CD4-positive, alpha-beta T cell treated with Interleukin-21 for 1 hour (primary cell): ENCODE data around the gene ZNF417.
"Not testable (repeated sequence)": the region's sequence is repeated elsewhere in the genome, so short reads cannot be mapped to it uniquely, and the experiment has no call there.

Source experiments
- DNase-seq: peaks from one replicate; pipeline ENCODE4 v3.0.0-alpha.2; 2020

The ZNF417 gene

DNA sequence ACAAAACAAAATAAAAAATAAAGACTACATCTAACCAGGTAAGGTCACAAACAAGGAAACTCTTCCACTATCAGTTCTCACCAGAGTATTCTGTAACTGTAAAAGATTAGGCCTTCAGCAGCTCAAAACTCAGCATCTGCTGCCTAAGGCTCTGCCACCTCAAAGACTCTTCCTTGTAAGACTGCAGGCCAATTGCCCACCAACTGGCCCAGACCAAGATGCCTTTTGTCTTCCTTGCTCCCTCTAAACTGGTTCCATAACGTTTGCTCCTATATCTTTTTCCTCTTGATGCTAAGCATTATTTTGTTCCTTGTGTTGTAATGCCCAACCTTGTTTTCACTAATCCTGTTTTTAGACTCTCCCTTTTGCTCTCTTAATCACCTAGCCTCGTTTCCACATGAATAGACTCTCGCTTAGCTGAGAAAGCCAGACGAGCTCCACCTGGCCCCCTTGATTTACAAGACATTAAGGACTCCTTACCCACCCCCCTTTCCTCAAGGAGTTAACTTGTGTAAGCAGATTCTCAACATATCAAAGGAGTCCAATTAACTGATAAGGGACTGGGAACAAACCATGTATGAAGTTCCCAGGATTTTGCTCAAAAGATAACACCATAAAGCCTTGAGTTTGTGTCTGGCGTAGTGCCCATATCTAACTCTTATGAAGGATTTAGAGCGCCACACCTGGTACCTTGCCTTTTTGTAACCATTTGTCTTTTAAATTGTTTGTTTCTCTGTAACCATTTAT lies 29.0 kb downstream of the ZNF417 start:
- DNase-seq: no peak

DNA sequence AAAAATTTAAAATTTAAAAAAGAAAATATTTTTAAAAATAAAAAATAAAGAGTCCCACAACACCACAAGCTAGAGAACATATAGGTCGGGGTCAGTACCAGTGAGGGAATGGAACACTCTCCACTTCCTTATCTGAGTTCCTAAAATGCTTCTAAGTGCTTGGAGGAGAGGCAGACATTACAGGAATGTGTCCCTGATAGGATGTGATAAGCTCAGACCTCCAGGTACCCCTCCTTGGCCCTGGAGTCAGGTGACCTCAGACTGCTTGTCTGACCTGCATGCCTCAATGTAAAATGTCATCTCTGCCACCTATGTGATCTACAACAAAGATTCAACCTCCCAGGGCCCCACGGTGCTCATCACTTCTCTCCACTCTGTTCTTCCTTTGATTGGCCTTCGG lies 30.3 kb downstream of the ZNF417 start:
- DNase-seq: no peak

DNA sequence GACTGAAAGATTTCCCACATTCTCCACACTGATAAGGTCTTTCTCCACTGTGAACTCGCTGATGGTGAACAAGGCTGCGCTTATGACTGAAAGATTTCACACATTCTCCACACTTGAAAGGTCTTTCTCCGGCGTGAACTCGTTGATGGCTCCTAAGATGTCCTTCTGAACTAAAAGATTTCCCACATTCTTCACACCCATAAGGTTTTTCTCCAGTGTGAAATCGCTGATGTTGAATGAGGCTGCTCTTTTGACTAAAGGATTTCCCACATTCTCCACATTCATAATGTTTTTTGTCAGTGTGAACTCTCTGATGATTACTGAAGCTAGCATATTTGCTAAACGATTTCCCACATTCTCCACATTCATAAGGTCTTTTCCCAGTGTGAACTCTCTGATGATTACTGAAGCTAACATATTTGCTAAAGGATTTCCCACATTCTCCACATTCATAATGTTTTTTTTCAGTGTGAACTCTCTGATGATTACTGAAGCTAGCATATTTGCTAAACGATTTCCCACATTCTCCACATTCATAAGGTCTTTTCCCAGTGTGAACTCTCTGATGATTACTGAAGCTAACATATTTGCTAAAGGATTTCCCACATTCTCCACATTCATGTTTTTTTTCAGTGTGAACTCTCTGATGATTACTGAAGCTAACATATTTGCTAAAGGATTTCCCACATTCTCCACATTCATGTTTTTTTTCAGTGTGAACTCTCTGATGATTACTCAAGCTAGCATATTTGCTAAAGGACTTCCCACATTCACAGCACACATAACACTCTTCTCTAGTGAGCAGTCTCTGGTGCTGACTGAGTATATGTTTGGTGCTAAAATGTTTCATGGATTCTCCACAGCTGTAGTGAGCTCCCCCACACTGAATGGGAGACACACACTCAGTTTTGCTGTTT lies 42.3 kb downstream of the ZNF417 start:
- DNase-seq: not testable (repeated sequence)

DNA sequence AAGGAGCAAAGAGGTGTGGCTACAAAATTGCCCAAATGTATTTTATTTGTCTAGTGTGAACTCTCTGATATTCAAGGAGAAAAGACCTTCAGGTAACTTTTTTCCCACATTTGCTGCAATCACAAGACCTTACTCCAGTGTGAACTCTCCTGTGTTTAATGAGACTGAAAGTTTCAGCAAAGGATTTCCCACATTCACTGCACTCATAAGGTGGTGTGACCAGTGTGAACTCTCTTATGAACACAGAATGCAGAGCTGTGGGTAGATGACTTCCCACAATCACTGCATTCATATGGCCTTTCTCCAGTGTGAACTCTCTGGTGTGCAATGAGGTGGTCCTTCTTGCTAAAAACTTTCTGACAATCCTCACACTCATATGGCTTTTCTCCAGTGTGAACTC lies 43.9 kb downstream of the ZNF417 start:
- no peak for DNase-seq

DNA sequence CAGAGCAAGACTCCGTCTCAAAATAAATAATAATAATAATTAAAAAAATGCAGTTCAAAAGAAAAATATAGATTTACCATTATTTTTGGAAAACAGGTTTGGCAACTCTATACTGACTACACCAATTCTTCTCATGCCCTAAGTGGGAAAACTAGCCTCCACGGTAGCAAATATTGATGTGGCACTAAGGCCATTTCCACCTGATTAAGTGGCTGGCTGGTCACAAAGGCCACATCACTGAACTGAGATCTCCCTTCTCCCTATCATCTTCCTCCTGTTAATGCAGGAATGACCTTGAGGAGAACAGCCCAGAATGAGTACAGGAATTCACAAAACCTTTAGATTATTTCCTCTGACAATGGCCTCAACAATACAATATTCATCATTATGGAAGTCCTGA lies 46.2 kb downstream of the ZNF417 start:
- no peak for DNase-seq

DNA sequence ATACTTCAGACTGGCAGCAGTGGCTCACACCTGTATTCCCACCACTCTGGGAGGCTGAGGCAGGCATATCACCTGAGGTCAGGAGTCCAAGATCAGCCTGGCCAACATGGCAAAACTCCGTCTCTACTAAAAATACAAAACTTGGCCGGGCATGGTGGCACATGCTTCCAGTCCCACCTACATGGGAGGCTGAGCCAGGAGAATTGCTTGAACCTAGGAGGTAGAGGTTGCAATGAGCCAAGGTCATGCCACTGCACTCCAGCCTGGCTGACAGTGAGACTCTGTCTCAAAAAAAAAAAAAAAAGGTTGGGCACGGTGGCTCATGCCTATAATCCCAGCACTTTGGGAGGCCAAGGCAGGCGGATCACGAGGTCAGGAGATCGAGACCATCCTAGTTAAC lies 46.7 kb downstream of the ZNF417 start:
- not testable (repeated sequence) for DNase-seq

DNA sequence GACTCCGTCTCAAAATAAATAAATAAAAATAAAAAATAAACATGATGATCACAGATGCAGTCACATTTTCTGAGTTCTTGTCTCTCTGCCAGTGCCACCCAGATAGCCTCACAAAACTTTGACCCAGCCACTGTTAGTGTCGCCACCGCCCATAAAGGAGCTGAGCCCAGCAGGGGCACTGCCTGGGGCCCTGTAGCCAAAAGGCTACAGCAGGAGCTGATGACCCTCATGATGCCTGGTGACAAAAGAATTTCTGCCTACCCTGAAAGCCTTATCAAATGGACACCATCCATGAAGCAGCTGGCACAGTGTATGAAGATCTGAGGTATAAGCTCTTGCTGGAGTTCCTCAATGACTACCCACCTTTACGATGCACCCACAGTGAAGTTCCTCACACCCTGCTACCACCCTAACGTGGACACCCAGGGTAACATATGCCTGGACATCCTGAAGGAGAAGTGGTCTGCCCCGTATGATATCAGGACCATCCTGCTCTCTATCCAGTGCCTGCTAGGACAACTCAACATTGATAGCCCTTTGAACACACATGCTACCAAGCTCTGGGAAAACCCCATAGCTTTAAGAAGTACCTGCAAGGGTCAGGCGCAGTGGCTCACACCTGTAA lies 48.4 kb downstream of the ZNF417 start:
- no peak for DNase-seq
